NOMO-1 treated with dmso at 0.1 percent for 144 hours (cell line): ENCODE data around the gene YWHAQ.
A peak's percentile ranks its signal among the peaks of the same experiment; 100 is the strongest.
"Not testable (repeated sequence)": the region's sequence is repeated elsewhere in the genome, so short reads cannot be mapped to it uniquely, and the experiment has no call there.

Experiments
- DNase-seq: peaks from one replicate; lab custom pipeline; 2025; ENCODE audit not compliant: unreplicated experiment; lab: John Stamatoyannopoulos, UW

The YWHAQ gene

GRCh38 chr2:9594366-9595054 lies 36.3 kb downstream of the YWHAQ start:
- no peak for DNase-seq

- DNase-seq, result no peak
These were observed 36.9 kb downstream of the YWHAQ start for GRCh38 chr2:9593925-9594324.

- no peak for DNase-seq
These were observed 38.1 kb downstream of the YWHAQ start for GRCh38 chr2:9592699-9593098.

GRCh38 chr2:9590641-9591040 lies 40.2 kb downstream of the YWHAQ start:
- DNase-seq, result no peak

GRCh38 chr2:9586465-9586864 lies 44.3 kb downstream of the YWHAQ start:
- DNase-seq, result no peak

GRCh38 chr2:9585486-9585885 lies 45.3 kb downstream of the YWHAQ start:
- no peak for DNase-seq

GRCh38 chr2:9584902-9585301 lies 45.9 kb downstream of the YWHAQ start:
- DNase-seq, result not testable (repeated sequence)

- DNase-seq, result no peak
These were observed 48.2 kb downstream of the YWHAQ start for GRCh38 chr2:9582624-9583023.

GRCh38 chr2:9578467-9579235 lies 52.1 kb downstream of the YWHAQ start:
- no peak for DNase-seq

GRCh38 chr2:9574331-9574730 lies 56.5 kb downstream of the YWHAQ start:
- no peak for DNase-seq

GRCh38 chr2:9573840-9574239 lies 57.0 kb downstream of the YWHAQ start:
- no peak for DNase-seq

- DNase-seq, result no peak
These were observed 57.6 kb downstream of the YWHAQ start for GRCh38 chr2:9573013-9573720.

GRCh38 chr2:9570182-9571060 lies 60.4 kb downstream of the YWHAQ start:
- DNase-seq, result no peak

- DNase-seq, result no peak
These were observed 65.2 kb downstream of the YWHAQ start for GRCh38 chr2:9565436-9566153.

GRCh38 chr2:9560628-9561027 lies 70.2 kb downstream of the YWHAQ start:
- no peak for DNase-seq

- DNase-seq, result no peak
These were observed 71.8 kb downstream of the YWHAQ start for GRCh38 chr2:9558948-9559381.

- no peak for DNase-seq
These were observed 74.6 kb downstream of the YWHAQ start for GRCh38 chr2:9556121-9556743.

- peak; percentile 90 for DNase-seq
These were observed 75.3 kb downstream of the YWHAQ start, which contains the start of gene ADAM17 for GRCh38 chr2:9555297-9556120. Gene ADAM17, minus strand, starts transcription at chr2:9555830. Its CDS starts 225 bp downstream, at chr2:9555605.

- peak; percentile 42 for DNase-seq
These were observed 75.9 kb downstream of the YWHAQ start for GRCh38 chr2:9554921-9555296.
